IMR-90 (cell line): ENCODE data around the gene TMCC3. TPM values are rescaled to one million over a fixed set of nuclear protein-coding genes. Genes with fewer than 3 reads are reported as not detected.

Experiments
- ATAC-seq: fragments of 200-7000 bp; cut with Tn5 transposase; 2 replicates; pipeline ENCODE4 v1.9.1; 2020; ENCODE audit warnings: low read depth, mild to moderate bottlenecking, moderate library complexity
- BruUV-seq: library from RNA; stranded (reverse); fragments of 400-500 nt; replicated peaks from 2 replicates; lab custom pipeline; 2021; lab: Mats Ljungman, UMichigan
- CTCF ChIA-PET: fragments of 300-600 bp; formaldehyde crosslinking; extraction: SDS; loops from one replicate; lab custom pipeline; 2021; ENCODE audit warnings: antibody characterized with exemption; lab: Yijun Ruan, JAX
- POLR2A ChIA-PET: fragments of 300-600 bp; sonication (Branson Sonifier 250); formaldehyde crosslinking; loops from one replicate; lab custom pipeline; 2022; ENCODE audit warnings: antibody characterized with exemption; ENCODE audit not compliant: unreplicated experiment; lab: Charles Lee
- DNase-seq: peaks from one replicate; pipeline ENCODE4 v3.0.0; 2013
- H2AFZ ChIP-seq: replicated peaks from 2 replicates; pipeline ENCODE3; 2013; ENCODE audit warnings: low read length, mild to moderate bottlenecking; ENCODE audit not compliant: poor library complexity
- H2AK5ac ChIP-seq: 2 replicates; pipeline ENCODE4 v1.6.1; 2013; ENCODE audit warnings: low read depth, low read length, inconsistent platforms
- H2AK9ac ChIP-seq: replicated peaks from 2 replicates; pipeline ENCODE3; 2013; ENCODE audit warnings: mild to moderate bottlenecking, low read depth, low read length, moderate library complexity; ENCODE audit not compliant: poor library complexity
- H2BK120ac ChIP-seq: 2 replicates; pipeline ENCODE4 v1.6.1; 2013; ENCODE audit warnings: low read depth, low read length, inconsistent platforms
- H2BK15ac ChIP-seq: 3 replicates; pipeline ENCODE4 v1.6.1; 2013; ENCODE audit warnings: low read depth, low read length, inconsistent platforms
- H2BK20ac ChIP-seq: 2 replicates; pipeline ENCODE4 v1.6.1; 2013; ENCODE audit warnings: low read depth, mild to moderate bottlenecking, inconsistent platforms, low read length, moderate library complexity
- H2BK5ac ChIP-seq: 2 replicates; pipeline ENCODE4 v1.6.1; 2013; ENCODE audit warnings: mild to moderate bottlenecking, low read depth, low read length, inconsistent platforms; ENCODE audit not compliant: poor library complexity, severe bottlenecking
- H3K14ac ChIP-seq: replicated peaks from 2 replicates; pipeline ENCODE4 v1.6.1; 2013; ENCODE audit warnings: low read depth, low read length, inconsistent platforms
- H3K18ac ChIP-seq: 2 replicates; pipeline ENCODE4 v1.6.1; 2013; ENCODE audit warnings: low read depth, low read length, control low read depth
- H3K23ac ChIP-seq: 2 replicates; pipeline ENCODE4 v1.6.1; 2013; ENCODE audit warnings: low read depth, low read length, inconsistent platforms
- H3K27ac ChIP-seq: 2 replicates; pipeline ENCODE4 v1.5.1; 2013; ENCODE audit warnings: mild to moderate bottlenecking, control low read depth, low read length; ENCODE audit not compliant: insufficient read depth
- H3K27me3 ChIP-seq: 2 replicates; pipeline ENCODE4 v1.6.1; 2013; ENCODE audit warnings: low read length; ENCODE audit not compliant: control insufficient read depth, insufficient read depth
- H3K36me3 ChIP-seq: 2 replicates; pipeline ENCODE4 v1.6.1; 2013; ENCODE audit warnings: low read length, mixed read lengths; ENCODE audit not compliant: control insufficient read depth, insufficient read depth
- H3K4ac ChIP-seq: 2 replicates; pipeline ENCODE4 v1.6.1; 2013; ENCODE audit warnings: low read depth, low read length, inconsistent platforms
- H3K4me1 ChIP-seq: 2 replicates; pipeline ENCODE4 v1.6.1; 2013; ENCODE audit warnings: low read length, mixed read lengths; ENCODE audit not compliant: control insufficient read depth, insufficient read depth
- H3K4me2 ChIP-seq: 2 replicates; pipeline ENCODE4 v1.6.1; 2013; ENCODE audit warnings: low read depth, mild to moderate bottlenecking, control low read depth, low read length, moderate library complexity
- H3K4me3 ChIP-seq: 2 replicates; pipeline ENCODE4 v1.5.1; 2013; ENCODE audit warnings: low read depth, mild to moderate bottlenecking, control low read depth, low read length, moderate library complexity; ENCODE audit not compliant: insufficient read depth
- H3K56ac ChIP-seq: 2 replicates; pipeline ENCODE4 v1.6.1; 2013; ENCODE audit warnings: low read length, inconsistent platforms; ENCODE audit not compliant: insufficient read depth; ENCODE audit errors: extremely low read depth
- H3K79me1 ChIP-seq, 2 experiments: 2 replicates each; pipeline ENCODE4 v1.6.1; 2013; ENCODE audit warnings: low read length in 2 of 2, inconsistent platforms in 1 of 2, low read depth in 1 of 2
- H3K9ac ChIP-seq: 2 replicates; pipeline ENCODE4 v1.6.1; 2013; ENCODE audit warnings: low read depth, low read length, control low read depth
- H3K9me1 ChIP-seq: 2 replicates; pipeline ENCODE4 v1.6.1; 2013; ENCODE audit warnings: low read length, inconsistent platforms; ENCODE audit not compliant: insufficient read depth
- H3K9me3 ChIP-seq: 2 replicates; pipeline ENCODE4 v1.6.1; 2013; ENCODE audit warnings: low read length; ENCODE audit not compliant: control insufficient read depth, insufficient read depth
- H4K20me1 ChIP-seq: 2 replicates; pipeline ENCODE4 v1.6.1; 2013; ENCODE audit warnings: low read length, inconsistent platforms; ENCODE audit not compliant: insufficient read depth
- H4K5ac ChIP-seq: 2 replicates; pipeline ENCODE4 v1.6.1; 2013; ENCODE audit warnings: mild to moderate bottlenecking, low read depth, low read length, control low read depth
- H4K8ac ChIP-seq, 2 experiments: 2 replicates each; pipeline ENCODE4 v1.6.1; 2013; ENCODE audit warnings: low read depth in 2 of 2, low read length in 2 of 2, control low read depth in 1 of 2, inconsistent platforms in 1 of 2
- H4K91ac ChIP-seq: 2 replicates; pipeline ENCODE4 v1.6.1; 2013; ENCODE audit warnings: low read depth, low read length, inconsistent platforms; ENCODE audit not compliant: insufficient read depth
- BHLHE40 ChIP-seq: fragments of 150-350 bp; IDR thresholded peaks from 2 replicates; pipeline ENCODE4 v1.6.1; 2016; ENCODE audit warnings: mild to moderate bottlenecking, low read depth, low read length
- CHD1 ChIP-seq: IDR thresholded peaks from 2 replicates; pipeline ENCODE4 v1.6.1; 2012; ENCODE audit warnings: low read depth, low read length, improper control_type of control experiment
- FOS ChIP-seq: fragments of 150-350 bp; IDR thresholded peaks from 2 replicates; pipeline ENCODE4 v1.6.1; 2016; ENCODE audit warnings: low read depth, low read length
- RAD21 ChIP-seq: IDR thresholded peaks from 2 replicates; pipeline ENCODE4 v1.6.1; 2012; ENCODE audit warnings: low read length, improper control_type of control experiment
- WGBS, 2 experiments: methylation state at CpG; one replicate each; pipeline versions ENCODE4 v1.1.5 to v1.1.7; 2013; ENCODE audit warnings: missing lambda C conversion rate in 2 of 2; ENCODE audit not compliant: insufficient read length in 1 of 2; ENCODE audit errors: extremely low coverage in 2 of 2; 5-methylcytosine and 5-hydroxymethylcytosine counted together
- dilution Hi-C: fragments of 300-500 bp; cut with HindIII; formaldehyde crosslinking; loops from one replicate; pipeline ENCODE4 v1.14.3; 2018; ENCODE audit warnings: low sequenced_read_pairs; ENCODE audit not compliant: unreplicated experiment
- in situ Hi-C: fragments of 300-500 bp; cut with MboI; formaldehyde crosslinking; loops from 3 replicates; pipeline ENCODE4 v1.14.3; 2019; ENCODE audit warnings: low sequenced_read_pairs, inconsistent platforms, mixed read lengths
- intact Hi-C: fragments of 100-400 bp; cut with micrococcal nuclease; formaldehyde crosslinking; loops from 2 replicates; pipeline ENCODE4 v1.10.0; 2022
- polyA plus RNA-seq, 3 experiments: library from polyadenylated mRNA; depleted of rRNA; stranded (reverse); fragments of >200 nt; gene quantifications; 2 replicates each; pipeline ENCODE4 v1.2.3, GENCODE V29; 2012; ENCODE audit warnings: low replicate concordance in 1 of 3
- total RNA-seq: library from RNA; depleted of rRNA; stranded (reverse); fragments of >200 nt; gene quantifications from 2 replicates; pipeline ENCODE4 v1.2.3, GENCODE V29; 2012

TMCC3 gene
- total and polyA plus RNA-seq, 2 of the 4 experiments (the other 2 are of a cell fraction): 0.14 to 0.36 TPM

GRCh38 chr12:94560431-94561221 is 89.7 kb downstream of the TMCC3 start:
- DNase-seq (peak; percentile 53), ATAC-seq (no peak)
- H2AK5ac ChIP-seq: no peak overlapping the region
- BruUV-seq: no TSS peak
- no peaks in the 10 kb centered on the region for H3K79me1 ChIP-seq
- no peak overlapping the region for H2BK15ac ChIP-seq
- H3K9me3 ChIP-seq: peaks cover 2% of the 10 kb centered on the region; the same call in 1 of the 2 replicates
- H4K20me1 ChIP-seq: no peaks in the 10 kb centered on the region
- in situ Hi-C loops: no loop called here
- no peak overlapping the region for H3K4me3 ChIP-seq
- CTCF ChIA-PET: interaction anchor here (1.4 kb wide), 1 partner anchor 11 kb away, joined by 3 read pairs; no protein-coding TSS in a partner anchor
- no peak overlapping the region for H4K5ac ChIP-seq
- no peak overlapping the region for H2AK9ac ChIP-seq
- intact Hi-C loops: no loop called here
- WGBS, 2 experiments: 21% methylated on average over 13 of the region's 17 CpGs; no CpG with 5 or more reads in 1 of the 2 experiments
- no peaks in the 10 kb centered on the region for H3K9me1 ChIP-seq
- TF ChIP-seq CHD1 (no peak), BHLHE40 (no peak), RAD21 (no peak), FOS (no peak)
- H3K14ac ChIP-seq: no peak overlapping the region
- H2AFZ ChIP-seq: peak overlapping the region; percentile 23
- no peaks in the 10 kb centered on the region for H3K36me3 ChIP-seq
- no peak overlapping the region for H2BK120ac ChIP-seq
- no peak overlapping the region for H3K18ac ChIP-seq
- peaks cover 20% of the 10 kb centered on the region for H3K27me3 ChIP-seq
- no peak overlapping the region for H3K56ac ChIP-seq
- H3K23ac ChIP-seq: no peak overlapping the region
- no peak overlapping the region for H3K4me2 ChIP-seq
- dilution Hi-C loops: no loop called here
- H4K8ac ChIP-seq: no peak overlapping the region
- no peak overlapping the region for H2BK20ac ChIP-seq
- no peak overlapping the region for H3K4ac ChIP-seq
- POLR2A ChIA-PET: no interaction called here
- no peaks in the 10 kb centered on the region for H3K4me1 ChIP-seq
- no peak overlapping the region for H2BK5ac ChIP-seq
- H4K91ac ChIP-seq: no peak overlapping the region
- H3K9ac ChIP-seq: no peak overlapping the region
- no peak overlapping the region for H3K27ac ChIP-seq
